GM10266 (cell line): ENCODE data around the gene ACOX1.

Experiments used
- DNase-seq: peaks from one replicate; pipeline ENCODE4 v3.0.0; 2012; ENCODE audit errors: extremely low spot score
- CTCF ChIP-seq: IDR thresholded peaks from 2 replicates; pipeline ENCODE4 v1.5.1; 2012; ENCODE audit warnings: mild to moderate bottlenecking, low read depth; ENCODE audit not compliant: control insufficient read depth, insufficient read depth; ENCODE audit errors: missing control alignments

ACOX1 gene

GRCh38 chr17:76000755-76001521 lies 22.0 kb upstream of the ACOX1 start, which contains the start of gene CDK3:
TSS of gene CDK3 (plus strand) at chr17:76000855. CDS start at chr17:76001426, 571 bp downstream.
- DNase-seq: no peak

GRCh38 chr17:76000016-76000754 lies 21.2 kb upstream of the ACOX1 start:
- DNase-seq: peak; percentile 85
- TF ChIP-seq CTCF: peak; percentile 80

More at GRCh38 chr17:76000755-76001521, 22.0 kb upstream of the ACOX1 start, which contains the start of gene CDK3:
- TF ChIP-seq CTCF: no peak

- TF ChIP-seq CTCF: no peak
- no peak for DNase-seq
Measured at GRCh38 chr17:75998327-75998795, 19.4 kb upstream of the ACOX1 start.

- peak; percentile 71 for DNase-seq
- TF ChIP-seq CTCF: no peak
Measured at GRCh38 chr17:75996665-75997590, 18.0 kb upstream of the ACOX1 start.

GRCh38 chr17:75995385-75995925 lies 16.5 kb upstream of the ACOX1 start:
- DNase-seq: no peak
- TF ChIP-seq CTCF: no peak

GRCh38 chr17:75994802-75995370 lies 15.9 kb upstream of the ACOX1 start:
- no peak for DNase-seq
- TF ChIP-seq CTCF: no peak
